ENCODE results near the gene EXOC6B. TPM values are rescaled to one million over a fixed set of nuclear protein-coding genes. Genes with fewer than 3 reads are reported as not detected.

Gene EXOC6B
- total RNA-seq, 2 experiments from 2014 or later: 16.9 to 17.5 TPM

DNA sequence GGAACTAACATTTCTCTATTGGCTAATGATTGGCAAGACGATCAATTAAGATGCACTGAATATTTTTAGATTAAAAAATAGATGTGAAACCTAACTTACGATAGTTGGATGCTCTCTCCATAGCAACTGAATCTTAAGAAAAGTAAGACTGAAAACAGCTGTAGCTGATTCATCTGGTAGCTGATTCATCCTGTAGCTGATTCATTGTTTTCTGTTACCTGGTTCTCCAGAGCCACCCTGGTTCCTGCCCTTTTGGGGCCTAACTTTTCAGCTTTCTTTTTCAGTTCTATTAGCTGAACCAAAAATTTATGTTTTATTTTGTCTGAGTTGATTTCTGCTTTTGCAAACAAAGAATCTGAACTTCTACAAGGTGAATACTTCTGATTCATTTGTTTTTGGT is 38.7 kb upstream of the EXOC6B start:
- Mint-ChIP-seq H3K27ac (no peak overlapping the region), H3K4me1 (ENCODE audit: low read depth) (peaks cover 6% of the 10 kb centered on the region), H3K9me3 (no peaks in the 10 kb centered on the region), H3K27me3 (peaks cover 74% of the 10 kb centered on the region), H3K4me3 (no peak overlapping the region), H3K36me3 (ENCODE audit: low read depth) (no peaks in the 10 kb centered on the region)
- DNase-seq (no peak), ATAC-seq (ENCODE audit: poor library complexity) (no peak)
- Histone ChIP-seq H3K36me3 (ENCODE audit: insufficient read depth, low read length) (no peaks in the 10 kb centered on the region), H3K27ac (ENCODE audit: low read depth in 1 of 2, low read length in 2 of 2) (no peak overlapping the region), H3K27me3 (ENCODE audit: control insufficient read depth in 1 of 2, insufficient read depth in 2 of 2, low read length in 2 of 2) (peaks cover 17 to 50% of the 10 kb centered on the region in 2 experiments), H3K9me3 (ENCODE audit: control insufficient read depth in 1 of 2, insufficient read depth in 1 of 2, low read length in 2 of 2) (no peaks in the 10 kb centered on the region), H3K4me3 (ENCODE audit: low read length) (no peak overlapping the region), H3K4me1 (ENCODE audit: insufficient read depth, low read length) (peaks cover 10% of the 10 kb centered on the region)
- ChIA-PET POLR2A (no interaction called here), CTCF (interaction anchor here (0.7 kb wide), 1 partner anchor 95 kb away, joined by 3 read pairs; no protein-coding TSS in a partner anchor)
- intact Hi-C loops (cut with DNase I, micrococcal nuclease): loop anchor here (5.0 to 10.0 kb wide), 2 partner anchors 1317 to 1320 kb away; no protein-coding TSS in a partner anchor
- TF ChIP-seq, protein P1, sequence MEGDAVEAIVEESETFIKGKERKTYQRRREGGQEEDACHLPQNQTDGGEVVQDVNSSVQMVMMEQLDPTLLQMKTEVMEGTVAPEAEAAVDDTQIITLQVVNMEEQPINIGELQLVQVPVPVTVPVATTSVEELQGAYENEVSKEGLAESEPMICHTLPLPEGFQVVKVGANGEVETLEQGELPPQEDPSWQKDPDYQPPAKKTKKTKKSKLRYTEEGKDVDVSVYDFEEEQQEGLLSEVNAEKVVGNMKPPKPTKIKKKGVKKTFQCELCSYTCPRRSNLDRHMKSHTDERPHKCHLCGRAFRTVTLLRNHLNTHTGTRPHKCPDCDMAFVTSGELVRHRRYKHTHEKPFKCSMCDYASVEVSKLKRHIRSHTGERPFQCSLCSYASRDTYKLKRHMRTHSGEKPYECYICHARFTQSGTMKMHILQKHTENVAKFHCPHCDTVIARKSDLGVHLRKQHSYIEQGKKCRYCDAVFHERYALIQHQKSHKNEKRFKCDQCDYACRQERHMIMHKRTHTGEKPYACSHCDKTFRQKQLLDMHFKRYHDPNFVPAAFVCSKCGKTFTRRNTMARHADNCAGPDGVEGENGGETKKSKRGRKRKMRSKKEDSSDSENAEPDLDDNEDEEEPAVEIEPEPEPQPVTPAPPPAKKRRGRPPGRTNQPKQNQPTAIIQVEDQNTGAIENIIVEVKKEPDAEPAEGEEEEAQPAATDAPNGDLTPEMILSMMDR (IDR thresholded peaks at IDR 0.05): no peak

DNA sequence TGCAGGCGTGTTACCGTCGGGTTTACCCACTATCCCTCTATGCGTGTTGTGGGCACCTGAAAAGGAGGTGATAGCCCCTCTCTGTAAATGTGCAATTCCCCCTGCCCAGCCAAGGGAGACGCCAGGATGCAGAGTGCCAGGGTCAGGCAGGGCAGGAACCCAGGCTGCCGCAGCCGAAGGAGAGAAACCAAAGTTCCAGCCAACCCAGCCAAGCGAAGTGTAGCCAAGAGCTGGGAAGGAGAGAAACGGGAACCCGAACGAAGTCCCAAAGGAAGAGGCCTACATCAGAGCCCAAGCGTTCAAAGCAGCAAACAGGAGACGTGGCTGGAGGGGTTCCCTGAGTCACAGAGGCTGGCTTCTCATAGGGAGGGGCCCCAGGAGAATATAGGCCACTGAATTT is 37.2 kb upstream of the EXOC6B start:
- Histone ChIP-seq H3K4me1 (ENCODE audit: insufficient read depth, low read length) (peaks cover 10% of the 10 kb centered on the region), H3K9me3 (ENCODE audit: control insufficient read depth in 1 of 2, insufficient read depth in 1 of 2, low read length in 2 of 2) (no peaks in the 10 kb centered on the region), H3K4me3 (ENCODE audit: low read length) (no peak overlapping the region), H3K36me3 (ENCODE audit: insufficient read depth, low read length) (no peaks in the 10 kb centered on the region), H3K27me3 (ENCODE audit: control insufficient read depth in 1 of 2, insufficient read depth in 2 of 2, low read length in 2 of 2) (peaks cover 22 to 43% of the 10 kb centered on the region in 2 experiments), H3K27ac (ENCODE audit: low read depth in 1 of 2, low read length in 2 of 2) (no peak overlapping the region)
- ChIA-PET POLR2A (no interaction called here), CTCF (interaction anchor here (0.5 to 1.9 kb wide), 3 partner anchors 8 to 91 kb away, joined by 3 to 8 read pairs (median 5); no protein-coding TSS in a partner anchor)
- Mint-ChIP-seq H3K27me3 (peaks cover 69% of the 10 kb centered on the region), H3K36me3 (ENCODE audit: low read depth) (no peaks in the 10 kb centered on the region), H3K4me1 (ENCODE audit: low read depth) (peaks cover 6% of the 10 kb centered on the region), H3K4me3 (no peak overlapping the region), H3K27ac (no peak overlapping the region), H3K9me3 (no peaks in the 10 kb centered on the region)
- TF ChIP-seq, protein P1 (IDR thresholded peaks at IDR 0.05): no peak
- DNase-seq (no peak), ATAC-seq (ENCODE audit: poor library complexity) (no peak)
- intact Hi-C loops (cut with DNase I, micrococcal nuclease): loop anchor here (5.0 to 10.0 kb wide), 2 partner anchors 1316 to 1318 kb away; no protein-coding TSS in a partner anchor

DNA sequence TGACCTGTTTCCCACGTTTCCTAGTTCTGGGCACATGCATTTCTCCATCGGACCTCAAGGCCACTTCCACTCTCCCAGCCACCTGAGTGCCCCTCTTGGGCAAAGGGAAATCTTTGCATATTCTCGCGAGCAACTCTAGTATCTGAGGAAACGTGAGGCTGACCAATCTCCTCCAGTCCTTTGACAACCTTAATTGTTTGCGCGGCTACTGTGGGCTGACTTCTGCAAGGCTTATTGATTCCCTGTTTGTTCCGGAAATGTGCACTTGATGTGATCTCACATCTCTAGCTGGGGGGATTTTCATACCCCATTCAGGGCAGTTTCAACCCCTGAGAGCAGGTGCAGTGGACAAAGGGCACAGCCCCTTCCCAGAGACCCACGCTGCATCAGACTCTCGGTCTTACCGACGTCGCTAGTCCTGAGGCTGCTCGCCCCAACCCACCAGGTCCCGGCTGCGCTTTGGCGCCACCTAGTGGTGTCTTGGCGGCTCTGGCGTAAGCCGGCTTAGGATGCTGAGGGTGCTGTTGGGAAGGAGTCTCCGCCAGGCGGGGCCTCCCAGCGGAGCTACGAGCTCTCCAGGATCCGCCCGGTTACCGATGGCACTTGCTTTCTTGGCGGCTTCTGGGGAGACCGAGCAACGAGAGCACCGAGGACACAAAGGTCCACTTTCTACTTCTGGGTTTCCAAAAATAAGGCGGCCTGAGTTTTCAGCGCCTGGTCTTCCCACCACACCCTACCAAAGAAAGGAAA is 36.6 kb upstream of the EXOC6B start:
- H3K27ac Mint-ChIP-seq: no peak overlapping the region
- H3K36me3 Mint-ChIP-seq (ENCODE audit: low read depth): no peaks in the 10 kb centered on the region
- DNase-seq (peak; percentile 72 to 92 (median 82)), ATAC-seq (ENCODE audit: poor library complexity) (peak; percentile 93)
- peaks cover 6% of the 10 kb centered on the region for H3K4me1 Mint-ChIP-seq (ENCODE audit: low read depth)
- Histone ChIP-seq H3K4me3 (ENCODE audit: low read length) (peak overlapping the region; percentile 8), H3K36me3 (ENCODE audit: insufficient read depth, low read length) (no peaks in the 10 kb centered on the region), H3K27ac (ENCODE audit: low read depth in 1 of 2, low read length in 2 of 2) (no peak overlapping the region), H3K27me3 (ENCODE audit: control insufficient read depth in 1 of 2, insufficient read depth in 2 of 2, low read length in 2 of 2) (peaks cover 22 to 39% of the 10 kb centered on the region in 2 experiments), H3K4me1 (ENCODE audit: insufficient read depth, low read length) (peaks cover 10% of the 10 kb centered on the region), H3K9me3 (ENCODE audit: control insufficient read depth in 1 of 2, insufficient read depth in 1 of 2, low read length in 2 of 2) (no peaks in the 10 kb centered on the region)
- intact Hi-C loops (cut with DNase I, micrococcal nuclease): loop anchor here (1.0 to 10.0 kb wide), 3 partner anchors 91 to 1318 kb away; no protein-coding TSS in a partner anchor
- no peak overlapping the region for H3K4me3 Mint-ChIP-seq
- H3K9me3 Mint-ChIP-seq: no peaks in the 10 kb centered on the region
- TF ChIP-seq, protein P1 (IDR thresholded peaks at IDR 0.05): peak; percentile 99
- POLR2A ChIA-PET: no interaction called here
- CTCF ChIA-PET: interaction anchor here (0.5 to 1.9 kb wide), 3 partner anchors 9 to 90 kb away, joined by 3 to 8 read pairs (median 5); no protein-coding TSS in a partner anchor
- H3K27me3 Mint-ChIP-seq: peaks cover 71% of the 10 kb centered on the region
